Breast epithelium (tissue), 3 donors: Measurements from ENCODE around the gene LRRC32.

Experiments
- CTCF ChIP-seq, 3 donors: fragments of 450-650 bp; IDR thresholded peaks; one replicate each; pipeline ENCODE4 v1.5.1; 2016 to 2017; ENCODE audit warnings: antibody characterized with exemption in 3 of 3, mild to moderate bottlenecking in 3 of 3, moderate library complexity in 3 of 3
- POLR2A ChIP-seq: fragments of 450-650 bp; IDR thresholded peaks from one replicate; pipeline ENCODE4 v1.6.1; 2016; ENCODE audit warnings: antibody characterized with exemption, mild to moderate bottlenecking, moderate library complexity

GRCh38 chr11:76629853-76630599 lies 40.5 kb downstream of the LRRC32 start:
- TF ChIP-seq CTCF (IDR thresholded peaks at IDR 0.05) (no peak), POLR2A (no peak)
